ENCODE data around the gene NT5DC4. TPM values are rescaled to one million over a fixed set of nuclear protein-coding genes. Genes with fewer than 3 reads are reported as not detected.

Gene NT5DC4
- total RNA-seq, 1 experiment from 2014 or later: 0.04 TPM

DNA sequence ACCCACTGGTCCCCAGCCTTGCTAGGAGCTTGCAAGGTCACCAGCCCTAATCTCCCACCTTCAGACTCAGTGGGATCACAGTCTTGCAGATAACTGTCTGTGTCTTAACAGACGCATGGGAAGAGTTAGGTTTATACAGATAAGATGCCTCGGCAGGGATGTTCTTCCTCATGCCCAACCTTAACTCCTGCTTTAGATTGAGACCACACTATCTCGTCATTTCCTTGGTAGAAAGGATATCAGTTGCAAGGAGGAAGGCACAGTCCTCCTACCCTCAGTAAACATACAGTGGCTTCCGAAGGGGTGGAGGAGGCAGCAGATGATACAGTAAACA, 7.2 kb downstream of the NT5DC4 start:
- Histone ChIP-seq H3K4me3 (ENCODE audit: low read length) (no peak overlapping the region), H3K9me2 (replicated peaks; ENCODE audit: low read length) (no peaks in the 10 kb centered on the region), H3K9me3 (ENCODE audit: low read length) (no peaks in the 10 kb centered on the region), H2AFZ (ENCODE audit: low read length) (no peak overlapping the region), H3K79me2 (ENCODE audit: low read length) (no peaks in the 10 kb centered on the region), H3K4me1 (ENCODE audit: insufficient read depth, low read length) (peaks cover 16% of the 10 kb centered on the region), H3K36me3 (ENCODE audit: low read depth, low read length) (no peaks in the 10 kb centered on the region), H3K9ac (ENCODE audit: low read length) (no peak overlapping the region), H4K20me1 (ENCODE audit: low read length) (no peaks in the 10 kb centered on the region), H3K27ac (ENCODE audit: low read length) (no peak overlapping the region), H3K27me3 (ENCODE audit: low read length) (no peaks in the 10 kb centered on the region), H3F3A (ENCODE audit: low read length, unreplicated experiment) (no peaks in the 10 kb centered on the region), H3K4me2 (ENCODE audit: low read length) (no peak overlapping the region)
- ChIA-PET CTCF (interaction anchor here (0.5 to 0.7 kb wide), 2 partner anchors 85 to 101 kb away, joined by 3 read pairs; no protein-coding TSS in a partner anchor), POLR2A (ENCODE audit: unreplicated experiment) (no interaction called here)
- intact Hi-C loops (cut with micrococcal nuclease): loop anchor here (5.0 kb wide), 3 partner anchors 36 to 86 kb away; no protein-coding TSS in a partner anchor
- DNase-seq (no peak), ATAC-seq (no peak)
- BruUV-seq (replicated peaks): no TSS peak
- no peak for TF ChIP-seq CTCF (conservative IDR thresholded peaks at IDR 0.05; ENCODE audit: low read depth, low read length)
- TF ChIP-seq EZH2 (IDR thresholded peaks at IDR 0.05; ENCODE audit: low read length, unreplicated experiment): no peak
- TF ChIP-seq EZH2phosphoT487 (IDR thresholded peaks at IDR 0.05; ENCODE audit: borderline replicate concordance, low read length): no peak

GRCh38 chr2:112728378-112729175, 7.8 kb downstream of the NT5DC4 start:
- ChIA-PET CTCF (interaction anchor here (0.5 to 0.7 kb wide), 2 partner anchors 84 to 213 kb away, joined by 3 read pairs; no protein-coding TSS in a partner anchor), POLR2A (ENCODE audit: unreplicated experiment) (no interaction called here)
- ATAC-seq (no peak), DNase-seq (no peak)
- Histone ChIP-seq H2AFZ (ENCODE audit: low read length) (no peak overlapping the region), H3K27me3 (ENCODE audit: low read length) (no peaks in the 10 kb centered on the region), H3K9me2 (replicated peaks; ENCODE audit: low read length) (no peaks in the 10 kb centered on the region), H3K9ac (ENCODE audit: low read length) (no peak overlapping the region), H3K9me3 (ENCODE audit: low read length) (no peaks in the 10 kb centered on the region), H3K4me3 (ENCODE audit: low read length) (no peak overlapping the region), H3K79me2 (ENCODE audit: low read length) (no peaks in the 10 kb centered on the region), H4K20me1 (ENCODE audit: low read length) (no peaks in the 10 kb centered on the region), H3K36me3 (ENCODE audit: low read depth, low read length) (no peaks in the 10 kb centered on the region), H3F3A (ENCODE audit: low read length, unreplicated experiment) (no peaks in the 10 kb centered on the region), H3K4me2 (ENCODE audit: low read length) (no peak overlapping the region), H3K27ac (ENCODE audit: low read length) (no peak overlapping the region), H3K4me1 (ENCODE audit: insufficient read depth, low read length) (peaks cover 16% of the 10 kb centered on the region)
- TF ChIP-seq EZH2 (IDR thresholded peaks at IDR 0.05; ENCODE audit: low read length, unreplicated experiment) (no peak), CTCF (conservative IDR thresholded peaks at IDR 0.05; ENCODE audit: low read depth, low read length) (no peak), EZH2phosphoT487 (IDR thresholded peaks at IDR 0.05; ENCODE audit: borderline replicate concordance, low read length) (no peak)
- intact Hi-C loops (cut with micrococcal nuclease): loop anchor here (5.0 kb wide), 3 partner anchors 36 to 86 kb away; no protein-coding TSS in a partner anchor
- BruUV-seq (replicated peaks): no TSS peak

DNA sequence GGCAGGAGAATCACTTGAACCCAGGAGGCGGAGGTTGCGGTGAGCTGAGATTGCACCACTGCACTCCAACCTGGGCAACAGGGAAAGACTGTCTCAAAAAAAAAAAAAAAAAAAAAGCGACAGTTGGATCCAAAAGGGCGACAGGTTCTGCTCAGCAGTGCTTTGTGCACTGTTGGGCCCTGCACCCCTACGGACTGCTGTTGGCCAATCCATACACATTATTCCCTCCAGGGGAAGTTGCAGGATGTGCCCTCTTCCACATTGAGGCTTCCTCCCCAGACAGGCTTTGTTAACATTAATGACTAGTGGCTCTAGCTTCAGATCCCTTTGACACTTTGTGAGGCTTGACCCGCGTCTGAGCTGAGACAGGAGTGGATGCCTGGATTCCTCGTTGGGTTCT, 9.4 kb downstream of the NT5DC4 start:
- H3K9me3 ChIP-seq (ENCODE audit: low read length): no peaks in the 10 kb centered on the region
- ATAC-seq: no peak
- no peak overlapping the region for H3K4me2 ChIP-seq (ENCODE audit: low read length)
- H3K36me3 ChIP-seq (ENCODE audit: low read depth, low read length): no peaks in the 10 kb centered on the region
- H3K9me2 ChIP-seq (replicated peaks; ENCODE audit: low read length): no peaks in the 10 kb centered on the region
- TF ChIP-seq EZH2phosphoT487 (IDR thresholded peaks at IDR 0.05; ENCODE audit: borderline replicate concordance, low read length): no peak
- no peak for TF ChIP-seq EZH2 (IDR thresholded peaks at IDR 0.05; ENCODE audit: low read length, unreplicated experiment)
- TF ChIP-seq CTCF (conservative IDR thresholded peaks at IDR 0.05; ENCODE audit: low read depth, low read length): no peak
- intact Hi-C loops (cut with micrococcal nuclease): no loop called here
- H3K9ac ChIP-seq (ENCODE audit: low read length): no peak overlapping the region
- no peaks in the 10 kb centered on the region for H3F3A ChIP-seq (ENCODE audit: low read length, unreplicated experiment)
- H3K4me1 ChIP-seq (ENCODE audit: insufficient read depth, low read length): peaks cover 12% of the 10 kb centered on the region
- H3K79me2 ChIP-seq (ENCODE audit: low read length): no peaks in the 10 kb centered on the region
- H4K20me1 ChIP-seq (ENCODE audit: low read length): no peaks in the 10 kb centered on the region
- ChIA-PET CTCF (no interaction called here), POLR2A (ENCODE audit: unreplicated experiment) (no interaction called here)
- no peaks in the 10 kb centered on the region for H3K27me3 ChIP-seq (ENCODE audit: low read length)
- no peak overlapping the region for H3K27ac ChIP-seq (ENCODE audit: low read length)
- no peak overlapping the region for H2AFZ ChIP-seq (ENCODE audit: low read length)
- H3K4me3 ChIP-seq (ENCODE audit: low read length): no peak overlapping the region
- no peak for DNase-seq
- no TSS peak for BruUV-seq (replicated peaks)

Data from PC-3 (cell line).